ENCODE data around the gene SLC35C1.

The SLC35C1 gene

DNA sequence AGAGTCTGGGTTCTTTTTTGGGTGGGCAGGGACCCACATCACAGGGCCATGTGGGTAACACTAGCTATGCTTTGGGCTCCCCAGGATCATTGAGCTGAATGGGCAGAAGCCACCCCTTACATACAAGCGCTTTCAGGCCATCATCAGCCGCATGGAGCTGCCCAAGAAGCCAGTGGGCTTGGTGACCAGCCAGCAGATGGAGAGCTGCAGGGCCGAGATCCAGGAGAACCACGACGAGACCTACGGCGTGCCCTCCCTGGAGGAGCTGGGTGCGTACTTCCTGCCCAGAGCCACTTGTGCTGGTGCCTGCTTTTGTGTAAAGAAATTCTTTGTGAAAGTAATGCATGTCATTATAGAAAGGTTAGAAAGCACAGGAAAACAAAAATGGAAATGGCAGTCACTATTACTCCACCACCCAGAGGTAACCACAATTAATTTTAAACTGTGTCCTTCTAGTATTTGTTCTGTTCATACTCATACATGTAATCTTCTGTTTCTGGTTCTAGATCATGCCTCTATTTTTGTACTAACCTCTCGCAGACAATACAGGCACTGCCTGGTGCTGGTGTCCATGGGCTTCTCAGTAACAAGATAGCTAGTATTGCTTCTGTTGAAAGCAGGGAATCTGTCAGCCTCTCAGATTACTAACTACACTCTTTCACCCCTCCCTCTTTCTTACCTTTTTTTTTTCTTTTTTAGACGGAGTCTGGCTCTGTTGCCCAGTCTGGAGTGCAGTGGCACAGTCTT is 56.0 kb downstream of the SLC35C1 start:
- TF ChIP-seq FOXP2 (optimal IDR thresholded peaks at IDR 0.05; ENCODE audit: borderline replicate concordance, extremely low read depth, extremely low read length, insufficient read depth) (no peak), TAF1 (IDR thresholded peaks at IDR 0.05; ENCODE audit: borderline replicate concordance, insufficient read depth, low read length) (no peak), SIN3A (IDR thresholded peaks at IDR 0.05; ENCODE audit: borderline replicate concordance, insufficient read depth, low read length) (no peak), POLR2AphosphoS5 (IDR thresholded peaks at IDR 0.05; ENCODE audit: low read depth, low read length) (no peak)
- TF ChIP-seq, protein P1, sequence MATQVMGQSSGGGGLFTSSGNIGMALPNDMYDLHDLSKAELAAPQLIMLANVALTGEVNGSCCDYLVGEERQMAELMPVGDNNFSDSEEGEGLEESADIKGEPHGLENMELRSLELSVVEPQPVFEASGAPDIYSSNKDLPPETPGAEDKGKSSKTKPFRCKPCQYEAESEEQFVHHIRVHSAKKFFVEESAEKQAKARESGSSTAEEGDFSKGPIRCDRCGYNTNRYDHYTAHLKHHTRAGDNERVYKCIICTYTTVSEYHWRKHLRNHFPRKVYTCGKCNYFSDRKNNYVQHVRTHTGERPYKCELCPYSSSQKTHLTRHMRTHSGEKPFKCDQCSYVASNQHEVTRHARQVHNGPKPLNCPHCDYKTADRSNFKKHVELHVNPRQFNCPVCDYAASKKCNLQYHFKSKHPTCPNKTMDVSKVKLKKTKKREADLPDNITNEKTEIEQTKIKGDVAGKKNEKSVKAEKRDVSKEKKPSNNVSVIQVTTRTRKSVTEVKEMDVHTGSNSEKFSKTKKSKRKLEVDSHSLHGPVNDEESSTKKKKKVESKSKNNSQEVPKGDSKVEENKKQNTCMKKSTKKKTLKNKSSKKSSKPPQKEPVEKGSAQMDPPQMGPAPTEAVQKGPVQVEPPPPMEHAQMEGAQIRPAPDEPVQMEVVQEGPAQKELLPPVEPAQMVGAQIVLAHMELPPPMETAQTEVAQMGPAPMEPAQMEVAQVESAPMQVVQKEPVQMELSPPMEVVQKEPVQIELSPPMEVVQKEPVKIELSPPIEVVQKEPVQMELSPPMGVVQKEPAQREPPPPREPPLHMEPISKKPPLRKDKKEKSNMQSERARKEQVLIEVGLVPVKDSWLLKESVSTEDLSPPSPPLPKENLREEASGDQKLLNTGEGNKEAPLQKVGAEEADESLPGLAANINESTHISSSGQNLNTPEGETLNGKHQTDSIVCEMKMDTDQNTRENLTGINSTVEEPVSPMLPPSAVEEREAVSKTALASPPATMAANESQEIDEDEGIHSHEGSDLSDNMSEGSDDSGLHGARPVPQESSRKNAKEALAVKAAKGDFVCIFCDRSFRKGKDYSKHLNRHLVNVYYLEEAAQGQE (IDR thresholded peaks at IDR 0.05; ENCODE audit: insufficient read depth in 1 of 2, low read depth in 2 of 2, low read length in 2 of 2) = no peak
